HG02763 (cell line): ENCODE results near the gene SNX2.
"Not testable (repeated sequence)": the region's sequence is repeated elsewhere in the genome, so short reads cannot be mapped to it uniquely, and the experiment has no call there.

ENCODE experiments used
- ATAC-seq: cut with Tn5 transposase; IDR thresholded peaks from one replicate; pipeline ENCODE4 v1.9.1; 2021; ENCODE audit warnings: mild to moderate bottlenecking, moderate library complexity; ENCODE audit not compliant: unreplicated experiment

The SNX2 gene

GRCh38 chr5:122774861-122775549 is at the start of gene SNX2:
Gene SNX2, plus strand, starts transcription at chr5:122775080. Its CDS starts 24 bp downstream, at chr5:122775104.
- ATAC-seq = peak; percentile 85

GRCh38 chr5:122727112-122727541 is 47.8 kb upstream of the SNX2 start:
- no peak for ATAC-seq

- ATAC-seq = no peak
These were observed 44.8 kb upstream of the SNX2 start for GRCh38 chr5:122730037-122730436.

- no peak for ATAC-seq
These were observed 44.4 kb upstream of the SNX2 start for GRCh38 chr5:122730456-122730855.

- ATAC-seq = no peak
These were observed 38.6 kb upstream of the SNX2 start for GRCh38 chr5:122736086-122736845.

- ATAC-seq = no peak
These were observed 36.8 kb upstream of the SNX2 start for GRCh38 chr5:122738088-122738487.

- no peak for ATAC-seq
These were observed 33.2 kb upstream of the SNX2 start for GRCh38 chr5:122741681-122742080.

GRCh38 chr5:122743261-122743660 is 31.6 kb upstream of the SNX2 start:
- ATAC-seq = no peak

- no peak for ATAC-seq
These were observed 29.3 kb upstream of the SNX2 start for GRCh38 chr5:122745597-122745996.

- no peak for ATAC-seq
These were observed 25.0 kb upstream of the SNX2 start for GRCh38 chr5:122749886-122750285.

- ATAC-seq = no peak
These were observed 23.5 kb upstream of the SNX2 start for GRCh38 chr5:122751293-122751782.

GRCh38 chr5:122753500-122753899 is 21.4 kb upstream of the SNX2 start:
- ATAC-seq = no peak

- no peak for ATAC-seq
These were observed 19.1 kb upstream of the SNX2 start for GRCh38 chr5:122755783-122756182.

GRCh38 chr5:122756264-122756911 is 18.5 kb upstream of the SNX2 start:
- ATAC-seq = peak; percentile 60

- ATAC-seq = peak; percentile 53
These were observed 17.6 kb upstream of the SNX2 start for GRCh38 chr5:122757285-122757684.

- no peak for ATAC-seq
These were observed 15.4 kb upstream of the SNX2 start for GRCh38 chr5:122759241-122760070.

GRCh38 chr5:122760236-122760635 is 14.6 kb upstream of the SNX2 start:
- no peak for ATAC-seq

- no peak for ATAC-seq
These were observed 13.8 kb upstream of the SNX2 start for GRCh38 chr5:122761115-122761514.

GRCh38 chr5:122761896-122762295 is 13.0 kb upstream of the SNX2 start:
- ATAC-seq = not testable (repeated sequence)

GRCh38 chr5:122766130-122766529 is 8.8 kb upstream of the SNX2 start:
- no peak for ATAC-seq

- ATAC-seq = no peak
These were observed 4.4 kb upstream of the SNX2 start for GRCh38 chr5:122770477-122770876.
